ENCODE results near the gene PROSER2.

The PROSER2 gene, protein sequence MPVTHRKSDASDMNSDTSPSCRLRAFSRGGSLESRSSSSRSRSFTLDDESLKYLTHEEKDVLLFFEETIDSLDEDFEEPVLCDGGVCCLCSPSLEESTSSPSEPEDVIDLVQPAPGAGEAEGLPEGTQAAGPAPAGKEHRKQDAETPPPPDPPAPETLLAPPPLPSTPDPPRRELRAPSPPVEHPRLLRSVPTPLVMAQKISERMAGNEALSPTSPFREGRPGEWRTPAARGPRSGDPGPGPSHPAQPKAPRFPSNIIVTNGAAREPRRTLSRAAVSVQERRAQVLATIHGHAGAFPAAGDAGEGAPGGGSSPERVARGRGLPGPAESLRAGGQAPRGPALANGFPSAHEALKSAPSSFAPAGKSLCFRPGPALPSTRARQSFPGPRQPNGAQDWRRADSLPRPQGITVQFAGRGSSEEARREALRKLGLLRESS

DNA sequence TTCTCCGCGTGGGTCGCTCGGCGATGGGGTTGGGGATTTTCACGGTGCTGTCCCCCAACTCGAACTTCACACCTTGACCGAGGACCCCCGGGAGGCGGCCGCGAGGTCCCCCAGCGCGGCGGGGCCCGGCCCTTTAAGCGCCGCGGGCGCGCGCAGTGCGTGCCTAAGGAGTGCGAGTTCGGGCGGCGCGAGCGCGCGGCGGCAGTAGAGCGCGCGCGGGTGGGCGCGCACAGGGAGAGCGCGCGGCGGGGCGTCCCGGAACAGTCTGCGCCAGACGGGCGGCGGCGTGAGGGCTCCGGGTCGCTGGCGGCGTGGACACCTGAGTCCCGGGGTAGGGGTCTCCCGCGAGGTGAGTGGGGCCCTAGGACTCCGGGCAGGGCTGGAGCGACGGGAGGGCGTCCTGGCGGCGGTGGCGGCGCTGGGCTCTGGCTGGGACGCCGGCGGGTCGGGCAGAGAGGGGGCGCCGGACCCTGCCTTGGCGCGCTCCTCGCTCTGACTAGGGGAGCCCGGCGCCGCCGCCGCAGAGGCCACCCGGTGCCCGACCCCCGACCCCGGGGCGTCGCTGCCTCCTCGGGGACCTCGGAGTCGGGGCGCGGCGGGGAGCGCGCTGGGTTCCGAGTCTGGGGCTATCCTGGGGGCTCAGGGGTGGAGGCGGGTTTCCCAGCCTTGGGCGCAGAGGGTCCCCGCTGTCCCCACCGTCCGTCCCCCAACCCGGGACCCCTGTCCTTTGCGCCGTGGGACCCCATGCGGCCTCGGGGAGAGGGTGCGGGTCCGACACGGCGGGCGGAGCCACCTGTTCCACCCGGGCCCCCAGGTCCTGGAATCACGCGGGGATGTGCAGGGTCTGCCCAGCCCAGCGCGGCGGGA lies at the start of gene PROSER2:
TSS of gene PROSER2 (plus strand) at position 235 of the 867 bp plus-strand sequence. CDS start 28,722 bp downstream, outside the sequence.
- DNase-seq (ENCODE audit: low read depth), result peak; percentile 25

DNA sequence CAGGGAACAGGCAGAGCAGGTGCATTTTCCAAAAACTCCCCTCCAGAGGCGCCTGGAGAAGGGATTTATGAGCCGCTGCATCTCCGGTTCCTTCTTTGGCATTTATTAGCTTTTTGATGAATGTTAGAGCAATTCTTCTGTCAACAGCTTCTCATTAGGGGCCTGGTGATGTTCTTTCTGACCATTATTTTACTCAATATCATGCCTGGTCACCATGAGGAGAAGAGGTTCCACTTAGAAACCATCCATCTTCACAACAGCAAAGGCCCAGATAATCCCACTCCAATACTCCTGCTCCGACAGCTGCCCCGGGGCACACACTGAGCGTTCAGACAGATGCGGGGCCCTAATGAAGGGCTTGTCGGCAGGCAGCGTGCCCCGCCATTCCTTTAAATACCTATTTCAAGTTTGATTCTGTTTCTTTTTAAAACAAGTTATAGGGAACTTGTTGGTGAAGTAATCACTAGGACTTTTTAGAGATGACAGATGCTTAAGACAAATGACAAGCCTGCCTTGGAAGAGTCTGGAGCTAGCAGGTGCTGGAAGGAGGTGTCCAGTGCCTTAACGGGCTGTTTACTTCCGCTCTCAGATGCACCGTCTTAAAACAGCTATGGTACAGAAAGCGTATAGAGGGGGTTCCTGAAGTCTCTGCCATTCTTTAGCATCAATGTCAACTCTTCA lies 49.3 kb upstream of the PROSER2 start:
- DNase-seq (ENCODE audit: low read depth), result no peak

DNA sequence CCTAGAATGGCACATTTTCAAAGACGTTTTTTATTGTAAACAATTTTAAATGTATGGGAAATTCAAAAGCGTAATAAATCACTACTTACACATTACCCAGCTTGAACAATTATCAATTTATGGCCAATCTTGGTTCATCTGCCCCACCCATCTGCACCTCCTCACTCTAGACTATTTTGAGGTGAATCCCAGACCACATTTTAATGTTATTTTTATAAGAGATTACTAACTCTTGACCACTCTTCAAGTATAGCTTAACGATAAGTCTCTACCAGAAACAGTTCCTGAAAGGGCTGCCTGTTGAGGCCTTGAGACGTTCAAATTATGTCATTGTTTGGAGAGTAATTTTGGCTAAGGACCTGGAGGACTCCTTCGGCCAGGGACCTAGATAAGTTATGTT lies 47.7 kb upstream of the PROSER2 start:
- no peak for DNase-seq (ENCODE audit: low read depth)

DNA sequence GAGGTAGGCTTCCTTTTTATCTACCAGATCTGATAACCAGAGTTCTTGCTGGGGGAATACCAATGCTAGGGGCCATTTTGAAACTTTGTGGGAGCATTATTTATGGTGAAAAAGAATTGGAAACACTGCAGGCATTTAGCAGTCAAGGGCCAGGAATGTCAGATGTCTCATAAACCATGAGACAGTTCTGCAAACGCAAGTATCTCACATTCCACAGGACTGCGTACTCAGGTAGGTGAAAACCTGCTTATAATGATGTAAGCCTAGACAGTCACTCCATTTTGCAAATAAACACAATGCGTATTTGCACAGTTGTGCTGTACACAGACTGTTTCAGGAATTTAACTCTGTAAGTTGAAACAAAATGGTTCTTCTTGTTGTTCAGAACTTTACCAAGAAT lies 47.1 kb upstream of the PROSER2 start:
- no peak for DNase-seq (ENCODE audit: low read depth)

DNA sequence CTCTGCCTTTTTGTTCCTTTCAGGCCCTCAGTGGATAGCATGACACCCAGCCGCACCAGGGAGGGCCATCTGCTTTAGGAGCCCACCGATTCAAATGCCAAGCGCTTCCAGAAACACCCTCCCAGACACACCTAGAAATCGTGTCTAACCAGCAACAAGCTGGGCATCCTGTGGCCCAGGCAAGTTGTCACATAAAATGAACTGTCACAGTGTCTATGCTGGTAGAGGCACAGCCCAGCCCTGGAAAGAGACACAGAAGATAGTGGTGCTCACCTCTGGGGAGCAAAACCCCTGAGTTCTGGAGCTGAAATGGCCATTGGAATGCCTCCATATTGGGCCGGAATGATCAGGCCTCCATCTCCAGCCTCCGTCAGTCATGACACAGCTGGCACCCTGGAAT lies 42.0 kb upstream of the PROSER2 start:
- DNase-seq (ENCODE audit: low read depth), result no peak

DNA sequence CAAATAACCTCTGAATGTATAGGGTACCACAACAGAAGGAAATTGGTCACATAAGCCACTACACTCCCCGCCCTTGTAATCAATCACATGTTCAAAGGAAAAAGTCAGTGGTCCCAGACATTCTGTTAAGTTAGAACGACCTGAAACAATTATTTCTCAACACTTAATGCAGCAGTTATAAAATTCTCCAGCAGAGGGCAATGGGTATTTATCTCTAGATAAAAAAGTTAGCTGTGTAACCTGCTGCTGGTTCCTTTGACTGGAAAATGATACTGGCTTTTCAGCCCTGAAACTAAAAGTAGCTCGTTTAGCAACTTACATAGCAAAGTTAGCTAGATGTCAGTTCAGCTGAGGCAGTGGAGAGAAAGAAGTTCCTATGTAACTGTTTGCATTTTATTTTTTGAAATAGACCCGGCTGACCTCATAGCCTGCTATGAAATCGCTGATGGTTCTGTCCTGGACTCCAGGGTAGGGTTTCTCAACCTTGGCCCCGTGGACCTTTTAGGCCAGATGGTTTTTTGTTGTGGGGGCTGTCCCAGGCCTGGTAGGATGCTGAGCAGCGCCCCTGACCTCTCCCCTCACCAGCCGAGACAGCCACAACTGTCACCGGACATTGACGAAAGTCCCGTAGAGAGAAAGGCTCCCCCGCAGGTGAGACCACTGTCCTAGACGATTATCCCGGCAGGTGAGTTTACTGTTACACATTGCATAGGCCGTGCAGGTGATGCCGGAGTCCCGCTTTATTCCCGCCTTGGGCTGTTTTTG lies 40.2 kb upstream of the PROSER2 start:
- DNase-seq (ENCODE audit: low read depth), result no peak

- no peak for DNase-seq (ENCODE audit: low read depth)
Observed at GRCh38 chr10:11783558-11783865, 39.6 kb upstream of the PROSER2 start.

GRCh38 chr10:11787374-11787773 lies 35.8 kb upstream of the PROSER2 start:
- DNase-seq (ENCODE audit: low read depth), result no peak

- DNase-seq (ENCODE audit: low read depth), result no peak
Observed at GRCh38 chr10:11787846-11788245, 35.3 kb upstream of the PROSER2 start.

GRCh38 chr10:11789306-11789705 lies 33.9 kb upstream of the PROSER2 start:
- no peak for DNase-seq (ENCODE audit: low read depth)

DNA sequence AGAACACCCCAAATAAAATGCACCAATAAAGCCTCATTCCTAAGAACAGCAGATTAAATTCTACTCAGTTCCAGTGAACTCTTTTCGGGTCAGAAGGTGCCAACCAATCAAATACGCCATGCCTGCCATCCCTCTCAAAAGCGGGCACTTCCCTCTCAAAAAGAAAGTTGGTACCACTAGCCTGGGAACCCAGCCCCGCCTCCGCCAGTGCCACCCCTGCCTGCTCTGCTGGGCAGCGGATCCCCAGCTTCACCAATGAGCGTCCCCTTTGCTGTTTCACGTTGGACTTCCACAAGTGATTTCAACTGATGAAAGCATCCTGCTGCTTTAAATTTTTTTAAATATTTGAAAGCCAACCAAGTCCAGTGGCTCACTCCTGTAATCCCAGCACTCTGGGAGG lies 33.2 kb upstream of the PROSER2 start:
- DNase-seq (ENCODE audit: low read depth), result no peak

DNA sequence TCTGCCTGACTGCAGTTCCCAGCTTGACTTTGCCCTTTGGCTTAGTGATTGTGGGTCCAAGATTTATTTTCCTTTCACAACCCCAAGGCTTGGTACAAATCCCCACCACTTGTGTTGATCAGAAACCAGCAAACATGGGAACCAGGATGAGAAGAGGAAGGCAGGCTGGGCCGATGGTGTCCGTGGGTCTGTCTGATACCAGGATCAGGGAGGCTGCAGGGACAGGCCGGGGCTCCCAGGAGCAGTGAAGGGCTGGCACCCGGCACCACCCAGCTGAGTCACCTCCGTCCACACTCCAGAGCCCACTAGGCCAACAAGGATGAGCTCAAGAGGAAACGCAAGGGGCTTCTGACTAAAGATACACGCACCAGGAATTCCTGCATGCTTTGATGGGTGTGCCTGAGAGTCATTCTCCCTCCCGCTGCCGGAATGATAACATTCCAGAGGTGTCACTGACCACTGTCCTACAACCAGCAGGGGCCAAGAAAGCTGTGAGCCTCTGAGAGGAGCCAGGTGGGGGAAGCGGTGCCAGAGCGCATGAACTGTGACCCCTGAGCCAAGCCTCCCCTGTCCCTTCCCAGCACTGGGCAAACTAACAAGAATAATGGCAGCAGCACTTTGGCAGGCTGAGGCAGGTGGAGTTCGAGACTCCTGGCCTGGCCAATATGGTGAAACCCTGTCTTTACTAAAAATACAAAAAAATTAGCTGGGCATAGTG lies 29.2 kb upstream of the PROSER2 start:
- no peak for DNase-seq (ENCODE audit: low read depth)

- DNase-seq (ENCODE audit: low read depth), result no peak
Observed at GRCh38 chr10:11794566-11794965, 28.6 kb upstream of the PROSER2 start.

DNA sequence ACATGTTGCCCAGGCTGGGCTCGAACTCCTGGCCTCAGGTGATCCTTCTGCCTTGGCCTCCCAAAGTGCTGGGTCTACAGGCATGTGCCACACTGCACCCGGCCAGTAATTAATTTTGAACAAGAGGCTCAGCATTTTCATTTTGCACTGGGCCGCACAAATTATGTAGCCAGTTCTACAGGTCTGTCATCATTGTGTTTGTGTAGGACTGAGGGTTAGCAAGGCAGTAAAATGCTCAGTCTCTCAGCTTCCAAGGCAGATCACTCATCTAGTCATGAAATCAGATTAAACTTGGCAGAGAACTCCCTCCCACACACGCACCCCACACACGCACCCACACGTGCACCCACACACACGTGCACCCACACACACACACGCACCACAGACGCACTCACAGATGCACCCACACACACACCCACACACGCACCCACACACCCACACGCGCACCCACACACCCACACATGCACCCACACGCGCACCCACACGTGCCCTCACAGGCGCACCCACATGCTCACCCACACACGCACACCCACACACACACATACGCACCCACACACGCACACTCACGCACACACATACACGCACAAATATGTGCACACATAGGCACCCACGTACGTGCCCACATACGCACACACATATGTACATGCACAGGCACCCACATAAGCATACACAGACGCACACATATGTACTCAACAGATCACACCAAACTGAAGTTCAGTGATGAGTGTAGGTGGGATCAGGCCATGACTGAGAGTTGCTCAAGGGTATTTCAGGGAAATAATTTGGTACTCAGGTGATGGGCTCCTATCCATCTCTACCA lies 27.8 kb upstream of the PROSER2 start:
- DNase-seq (ENCODE audit: low read depth), result no peak

- no peak for DNase-seq (ENCODE audit: low read depth)
Observed at GRCh38 chr10:11796474-11796873, 26.7 kb upstream of the PROSER2 start.

GRCh38 chr10:11797281-11797680 lies 25.9 kb upstream of the PROSER2 start:
- DNase-seq (ENCODE audit: low read depth), result no peak

- DNase-seq (ENCODE audit: low read depth), result no peak
Observed at GRCh38 chr10:11797847-11798633, 25.1 kb upstream of the PROSER2 start.

- DNase-seq (ENCODE audit: low read depth), result no peak
Observed at GRCh38 chr10:11798845-11799735, 24.1 kb upstream of the PROSER2 start.

- no peak for DNase-seq (ENCODE audit: low read depth)
Observed at GRCh38 chr10:11799736-11800080, 23.4 kb upstream of the PROSER2 start.
